M059J (cell line): ENCODE data around the gene FOXP1. TPM values are rescaled to one million over a fixed set of nuclear protein-coding genes. Genes with fewer than 3 reads are reported as not detected.
"Not testable (repeated sequence)": the region's sequence is repeated elsewhere in the genome, so short reads cannot be mapped to it uniquely, and the experiment has no call there.

Experiments used
- DNase-seq: peaks from one replicate; pipeline ENCODE4 v3.0.0-alpha.2; 2012; ENCODE audit warnings: low read depth
- total RNA-seq: library from RNA; depleted of rRNA; stranded (reverse); fragments of >200 nt; shearing (Covaris generic); gene quantifications from 2 replicates; pipeline ENCODE4 v1.2.3, GENCODE V29; 2014

Gene FOXP1
- total RNA-seq, 1 experiment from 2014 or later = 19.2 TPM

DNA sequence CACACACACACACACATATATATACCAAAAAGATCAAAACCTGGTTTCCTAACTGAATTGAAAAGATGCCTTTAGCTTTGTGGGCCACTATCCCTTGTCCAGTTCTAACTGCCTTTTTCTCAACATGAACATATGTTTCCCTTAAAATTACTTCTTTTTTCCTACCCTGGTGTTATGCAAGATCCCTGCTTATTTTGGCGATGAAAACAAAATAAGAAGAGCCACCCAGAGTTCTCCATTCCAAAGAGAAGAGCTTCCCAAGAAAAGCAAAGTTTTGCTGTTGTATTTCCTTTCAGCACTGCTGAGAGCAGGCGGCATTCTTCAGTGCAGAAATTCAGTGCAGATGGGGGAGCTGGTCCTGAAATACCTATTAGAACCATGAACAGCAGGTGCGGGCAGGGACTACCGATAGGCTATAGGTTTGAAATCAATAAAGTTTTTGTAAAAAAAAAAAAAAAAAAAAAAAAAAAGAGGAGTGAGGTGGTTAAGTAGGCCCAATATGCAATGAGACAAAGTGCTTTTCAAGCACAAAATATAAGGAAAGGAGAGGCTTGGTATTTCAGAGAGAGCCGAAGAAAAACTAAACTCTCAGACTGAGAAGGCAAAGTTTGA is 238.0 kb downstream of the FOXP1 start:
- no peak for DNase-seq

DNA sequence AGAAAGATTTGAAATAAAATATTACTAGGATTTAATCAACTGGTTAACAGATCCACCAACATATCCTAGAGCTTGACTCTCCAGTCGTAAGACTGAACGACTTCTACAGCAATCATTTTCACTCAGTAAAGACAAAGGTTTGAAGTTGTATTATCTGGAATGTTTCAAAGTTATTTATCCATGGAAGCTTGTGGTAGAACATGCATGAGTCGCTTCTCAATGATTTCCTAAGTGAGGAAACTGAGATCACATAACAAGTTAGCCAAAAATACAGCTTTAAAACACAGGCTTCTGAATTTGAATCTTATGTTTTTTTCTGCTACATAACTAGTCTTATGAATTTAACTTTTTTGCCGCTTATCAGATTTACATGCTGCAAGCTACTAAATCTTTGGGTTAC is 241.8 kb downstream of the FOXP1 start:
- DNase-seq = peak; percentile 69

- DNase-seq = no peak
Measured at GRCh38 chr3:71339049-71339448, 244.5 kb downstream of the FOXP1 start.

DNA sequence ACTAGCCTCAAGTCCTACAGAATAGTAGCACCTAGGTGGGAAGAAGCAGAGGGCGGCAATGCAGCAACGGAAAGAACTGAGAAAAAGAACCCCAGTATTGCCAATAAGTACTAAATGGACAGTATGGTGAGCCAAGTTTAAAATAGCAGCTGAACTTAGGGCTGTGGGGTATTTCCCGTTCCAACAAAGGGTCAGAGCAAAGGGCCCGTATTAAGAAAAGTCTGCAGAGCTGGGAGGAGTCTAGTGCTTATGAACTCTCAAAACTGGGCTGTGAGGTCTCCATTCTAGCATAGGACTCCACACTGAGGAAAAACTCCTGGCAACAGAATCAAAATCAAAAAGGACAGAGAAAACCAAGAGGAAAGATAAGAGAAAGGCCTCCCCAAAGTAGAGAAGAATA is 250.7 kb downstream of the FOXP1 start:
- DNase-seq = no peak

- DNase-seq = no peak
Measured at GRCh38 chr3:71330909-71331308, 252.6 kb downstream of the FOXP1 start.

GRCh38 chr3:71330505-71330904 is 253.0 kb downstream of the FOXP1 start:
- DNase-seq = no peak

- no peak for DNase-seq
Measured at GRCh38 chr3:71329817-71330216, 253.7 kb downstream of the FOXP1 start.

- no peak for DNase-seq
Measured at GRCh38 chr3:71328926-71329325, 254.6 kb downstream of the FOXP1 start.

DNA sequence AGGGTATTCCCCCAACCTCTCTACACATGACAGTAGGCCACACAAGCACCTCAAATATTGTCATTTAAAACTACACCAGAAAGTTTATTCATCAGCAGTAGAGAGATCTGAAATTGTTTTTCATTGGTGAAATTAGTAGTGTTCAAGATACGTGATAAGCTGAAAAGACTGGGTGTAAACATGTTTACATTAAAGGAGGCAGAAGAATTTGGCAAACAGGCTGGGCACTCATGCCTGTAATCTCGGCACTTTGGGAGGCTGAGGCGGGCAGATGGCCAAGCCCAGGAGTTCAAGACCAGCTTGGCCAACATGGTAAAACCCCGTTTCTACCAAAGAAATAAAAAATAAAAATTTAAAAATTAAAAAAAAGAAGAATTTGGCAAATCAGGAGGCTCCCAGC is 255.6 kb downstream of the FOXP1 start:
- no peak for DNase-seq

GRCh38 chr3:71325715-71326114 is 257.8 kb downstream of the FOXP1 start:
- no peak for DNase-seq

DNA sequence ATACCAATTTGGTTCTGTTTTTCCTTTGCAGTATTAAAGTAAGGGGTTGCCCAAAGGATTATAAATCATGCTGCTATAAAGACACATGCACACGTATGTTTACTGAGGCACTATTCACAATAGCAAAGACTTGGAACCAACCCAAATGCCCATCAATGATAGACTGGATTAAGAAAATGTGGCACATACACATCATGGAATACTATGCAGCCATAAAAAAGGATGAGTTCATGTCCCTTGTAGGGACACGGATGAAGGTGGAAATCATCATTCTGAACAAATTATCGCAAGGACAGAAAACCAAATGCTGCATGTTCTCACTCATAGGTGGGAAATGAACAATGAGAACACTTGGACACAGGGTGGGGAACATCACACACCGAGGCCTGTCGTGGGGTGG is 259.3 kb downstream of the FOXP1 start:
- DNase-seq = not testable (repeated sequence)

DNA sequence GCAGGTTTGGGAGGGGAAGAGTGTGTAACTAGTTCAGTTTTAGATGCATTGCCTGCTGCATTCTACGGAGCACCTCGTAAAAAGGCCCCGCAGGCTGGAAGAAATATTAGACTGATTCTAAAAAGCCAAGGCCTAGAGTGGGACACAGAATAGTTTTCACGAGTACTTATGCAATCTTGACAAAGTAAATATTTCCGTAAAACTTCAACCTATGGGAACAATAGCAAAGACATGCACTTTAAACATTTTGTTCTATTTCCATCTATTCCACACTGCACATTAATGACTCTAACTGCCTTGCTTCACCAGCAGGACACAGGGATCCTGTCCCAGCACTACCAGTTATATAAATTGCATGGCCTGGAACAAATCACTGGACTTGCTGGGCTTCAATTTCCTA is 260.0 kb downstream of the FOXP1 start:
- DNase-seq = no peak

GRCh38 chr3:71322154-71322553 is 261.4 kb downstream of the FOXP1 start:
- no peak for DNase-seq

DNA sequence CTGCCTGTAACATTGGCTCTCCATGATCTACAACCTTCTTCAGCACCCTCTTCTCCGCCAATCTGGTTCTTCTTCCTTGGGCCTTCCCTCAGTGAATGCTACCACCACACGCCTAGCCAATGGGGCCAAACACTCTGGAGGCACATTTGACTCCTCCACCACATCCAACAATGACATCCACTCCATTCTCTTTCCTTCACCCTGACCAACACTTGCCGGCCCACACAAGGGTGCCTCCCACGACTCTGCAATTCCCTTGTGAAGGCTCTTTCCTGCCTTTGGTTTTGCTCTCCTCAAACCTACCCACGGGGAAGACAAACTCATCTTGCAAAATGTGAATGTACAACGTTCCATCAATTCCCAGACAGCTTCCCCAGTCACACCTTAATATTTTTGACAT is 263.8 kb downstream of the FOXP1 start:
- no peak for DNase-seq

DNA sequence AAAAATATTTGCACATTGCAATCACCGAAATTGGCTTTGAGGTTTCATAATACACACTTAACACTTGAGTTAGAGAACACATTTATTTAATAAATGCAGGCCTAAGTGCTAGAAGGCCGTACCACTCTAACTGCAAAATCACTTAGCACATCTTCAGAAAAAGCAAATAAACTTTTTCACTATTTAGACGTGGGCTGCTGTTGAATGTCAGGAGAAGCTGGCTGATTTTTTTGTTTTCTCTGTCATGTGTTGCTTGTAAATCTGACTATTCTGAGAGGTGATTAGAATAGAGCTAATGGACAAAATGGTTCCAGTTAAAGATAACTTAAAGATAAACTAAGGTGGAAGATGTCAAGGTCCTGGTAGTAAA is 265.1 kb downstream of the FOXP1 start:
- no peak for DNase-seq

- DNase-seq = no peak
Measured at GRCh38 chr3:71317749-71318457, 265.6 kb downstream of the FOXP1 start.

GRCh38 chr3:71317140-71317539 is 266.4 kb downstream of the FOXP1 start:
- no peak for DNase-seq

GRCh38 chr3:71316066-71316777 is 267.3 kb downstream of the FOXP1 start:
- no peak for DNase-seq

DNA sequence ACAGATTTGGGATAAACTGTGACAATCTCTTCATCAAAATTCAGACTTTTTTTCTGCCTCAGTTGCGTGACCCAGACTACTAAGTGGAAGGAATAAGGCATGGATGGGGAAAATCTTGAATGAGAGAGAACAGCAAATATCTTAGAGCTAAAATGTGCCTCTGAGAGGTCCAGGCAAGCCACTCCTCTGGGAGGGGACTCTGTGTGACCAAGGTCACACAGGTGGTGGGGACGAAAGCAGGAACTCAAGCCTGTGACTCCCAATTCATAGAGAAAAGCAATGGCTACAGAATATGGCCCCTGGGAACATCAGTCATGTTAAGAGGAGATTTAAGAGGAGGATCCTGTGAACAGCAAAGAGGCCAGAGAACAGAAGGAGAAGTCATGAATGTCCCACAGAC is 268.1 kb downstream of the FOXP1 start:
- DNase-seq = no peak

DNA sequence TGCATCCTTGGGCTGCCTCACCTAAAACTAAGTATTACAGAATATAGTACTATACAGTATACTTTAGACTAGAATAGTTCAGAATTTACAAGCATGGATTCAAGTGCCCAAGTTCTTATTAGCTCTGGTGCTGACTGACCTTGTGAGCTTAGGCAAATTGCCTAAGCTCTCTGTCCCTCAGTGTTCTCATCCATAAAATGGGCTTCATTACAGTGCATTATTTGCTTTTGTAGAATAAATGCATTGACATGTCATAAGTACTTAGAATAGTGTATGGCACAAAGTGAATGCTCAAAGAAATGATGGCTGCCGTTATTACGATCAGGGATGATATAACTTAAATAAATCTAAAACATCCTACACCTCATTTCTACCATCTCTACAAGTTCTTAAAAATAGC is 269.7 kb downstream of the FOXP1 start:
- DNase-seq = no peak

GRCh38 chr3:71312461-71312860 is 271.1 kb downstream of the FOXP1 start:
- DNase-seq = no peak

DNA sequence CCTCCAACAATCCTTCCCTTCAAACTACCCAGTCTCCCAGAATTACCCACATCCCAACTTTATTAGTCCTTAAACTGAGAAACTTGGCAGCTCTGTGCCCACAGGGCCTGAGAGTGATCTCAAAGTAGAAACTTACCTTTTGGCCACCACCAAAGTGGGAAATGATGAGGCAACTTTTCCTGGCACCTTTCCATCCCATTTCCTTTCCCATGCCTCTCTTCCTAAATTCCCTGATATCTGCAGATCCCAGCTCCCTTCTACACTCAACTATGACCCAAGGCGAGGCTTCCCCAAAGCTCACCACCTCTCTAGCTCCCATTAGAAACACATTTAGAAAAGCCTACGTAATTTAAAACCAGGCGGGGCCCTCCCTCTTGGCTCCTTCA is 271.9 kb downstream of the FOXP1 start:
- peak; percentile 44 for DNase-seq

DNA sequence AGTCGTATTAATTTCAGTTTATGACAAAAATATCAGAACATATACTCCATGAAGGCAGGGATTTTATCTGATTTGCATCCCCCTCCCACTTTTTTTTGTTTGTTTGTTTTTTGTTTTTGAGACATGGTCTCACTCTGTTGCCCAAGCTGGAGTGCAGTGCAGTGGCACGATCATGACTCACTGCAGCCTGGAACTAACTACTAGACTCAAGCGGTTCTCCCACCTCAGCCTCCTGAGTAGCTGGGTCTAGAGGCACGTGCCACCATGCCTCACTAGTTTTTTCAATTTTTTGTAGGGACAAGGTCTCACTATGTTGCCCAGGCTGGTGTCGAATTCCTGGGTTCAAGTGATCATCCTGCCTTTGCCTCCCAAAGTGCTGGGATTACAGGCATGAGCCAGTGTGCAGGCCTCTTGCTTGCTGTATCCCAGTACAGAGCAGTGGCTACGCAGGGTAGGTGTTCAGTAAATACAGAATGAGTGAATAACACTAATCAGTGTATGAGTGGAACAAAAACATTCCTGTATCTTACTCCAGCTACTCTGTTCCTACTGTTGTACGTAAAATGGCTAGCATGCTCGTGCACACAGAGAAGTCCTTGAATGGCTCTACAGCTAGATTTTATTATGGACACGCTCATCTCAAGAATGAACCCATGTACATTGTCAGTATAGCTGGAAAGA is 272.4 kb downstream of the FOXP1 start:
- no peak for DNase-seq
